HEK293 (cell line): ENCODE results near the gene SPTAN1.

Experiments used
- CTCF ChIA-PET: fragments of 350-600 bp; formaldehyde crosslinking; extraction: SDS; loops from one replicate; lab custom pipeline; 2021; ENCODE audit warnings: antibody characterized with exemption; lab: Yijun Ruan, JAX
- POLR2A ChIA-PET: fragments of 300-600 bp; formaldehyde crosslinking; extraction: SDS; loops from one replicate; lab custom pipeline; 2020; ENCODE audit warnings: antibody characterized with exemption, inconsistent platforms; lab: Yijun Ruan, JAX
- H3K27ac ChIP-seq: fragments of 200-500 bp; sonication (Bioruptor generic); 2 replicates; pipeline ENCODE4 v1.5.1; 2014; ENCODE audit warnings: low read depth, low read length, control low read depth, inconsistent platforms; ENCODE audit errors: extremely low read depth
- H3K36me3 ChIP-seq, 2 experiments: fragments of 200-500 bp in 1 of 2; sonication (Bioruptor generic) in 1 of 2; 1 replicate in 1 of 2; 2 replicates in 1 of 2; pipeline ENCODE4 v1.5.1; 2014 to 2017; ENCODE audit warnings: inconsistent platforms in 2 of 2, low read length in 2 of 2; ENCODE audit not compliant: control insufficient read depth in 2 of 2, insufficient read depth in 1 of 2
- H3K4me1 ChIP-seq: fragments of 200-500 bp; sonication (Bioruptor generic); 2 replicates; pipeline ENCODE4 v1.5.1; 2014; ENCODE audit warnings: mild to moderate bottlenecking, low read length, inconsistent platforms; ENCODE audit not compliant: control insufficient read depth, insufficient read depth
- H3K4me3 ChIP-seq: 2 replicates; pipeline ENCODE4 v1.5.1; 2011; ENCODE audit warnings: low read depth, mild to moderate bottlenecking, control low read depth, low read length, moderate library complexity
- H3K9me3 ChIP-seq: fragments of 200-500 bp; sonication (Bioruptor generic); 2 replicates; pipeline ENCODE4 v1.5.1; 2014; ENCODE audit warnings: low read depth, low read length, inconsistent platforms; ENCODE audit not compliant: control insufficient read depth, insufficient read depth
- AEBP2 ChIP-seq: fragments of 450-650 bp; formaldehyde crosslinking; IDR thresholded peaks from 2 replicates; pipeline ENCODE4 v1.5.1; 2016; ENCODE audit warnings: missing biosample characterization, missing genetic modification characterization, borderline replicate concordance
- GLI4 ChIP-seq: fragments of 450-650 bp; formaldehyde crosslinking; IDR thresholded peaks from 2 replicates; pipeline ENCODE4 v1.5.1; 2016; ENCODE audit warnings: missing biosample characterization, missing genetic modification characterization
- HOXD13 ChIP-seq: sonication (generic); formaldehyde crosslinking; IDR thresholded peaks from 2 replicates; pipeline ENCODE4 v1.8.0; 2022; ENCODE audit warnings: missing genetic modification reagents, borderline replicate concordance
- PRDM1 ChIP-seq: fragments of 450-650 bp; formaldehyde crosslinking; IDR thresholded peaks from 2 replicates; pipeline ENCODE4; 2016; ENCODE audit warnings: missing biosample characterization, missing genetic modification characterization
- REPIN1 ChIP-seq: fragments of 450-650 bp; formaldehyde crosslinking; IDR thresholded peaks from 2 replicates; pipeline ENCODE4 v1.5.1; 2017; ENCODE audit warnings: missing biosample characterization, missing genetic modification characterization, low read depth
- SP2 ChIP-seq: fragments of 450-650 bp; formaldehyde crosslinking; IDR thresholded peaks from 2 replicates; pipeline ENCODE4 v1.5.1; 2016; ENCODE audit warnings: missing biosample characterization, missing genetic modification characterization
- WT1 ChIP-seq: fragments of 450-650 bp; formaldehyde crosslinking; IDR thresholded peaks from 2 replicates; pipeline ENCODE4 v1.5.1; 2016; ENCODE audit warnings: missing biosample characterization, missing genetic modification characterization
- YY1 ChIP-seq: fragments of 450-650 bp; formaldehyde crosslinking; IDR thresholded peaks from 2 replicates; pipeline ENCODE4 v1.5.1; 2018; ENCODE audit warnings: missing biosample characterization, missing genetic modification characterization
- ZBTB17 ChIP-seq: fragments of 450-650 bp; formaldehyde crosslinking; IDR thresholded peaks from 2 replicates; pipeline ENCODE4 v1.5.1; 2016; ENCODE audit warnings: missing biosample characterization, missing genetic modification characterization
- ZNF157 ChIP-seq: fragments of 450-650 bp; formaldehyde crosslinking; IDR thresholded peaks from 2 replicates; pipeline ENCODE4 v1.5.1; 2016; ENCODE audit warnings: missing biosample characterization, missing genetic modification characterization
- ZNF214 ChIP-seq: fragments of 450-650 bp; formaldehyde crosslinking; IDR thresholded peaks from 2 replicates; pipeline ENCODE4 v1.5.1; 2017; ENCODE audit warnings: missing biosample characterization, mild to moderate bottlenecking, missing genetic modification characterization, borderline replicate concordance
- ZNF324 ChIP-seq: fragments of 450-650 bp; formaldehyde crosslinking; IDR thresholded peaks from 2 replicates; pipeline ENCODE4 v1.5.1; 2016; ENCODE audit warnings: missing biosample characterization, missing genetic modification characterization
- ZNF426 ChIP-seq: fragments of 450-650 bp; formaldehyde crosslinking; IDR thresholded peaks from 2 replicates; pipeline ENCODE4 v1.5.1; 2017; ENCODE audit warnings: missing biosample characterization, missing genetic modification characterization, mild to moderate bottlenecking, inconsistent platforms, moderate library complexity
- ZNF600 ChIP-seq: fragments of 450-650 bp; formaldehyde crosslinking; IDR thresholded peaks from 2 replicates; pipeline ENCODE4 v1.5.1; 2016; ENCODE audit warnings: missing biosample characterization, missing genetic modification characterization
- ZNF621 ChIP-seq: fragments of 450-650 bp; formaldehyde crosslinking; IDR thresholded peaks from 2 replicates; pipeline ENCODE4 v1.5.1; 2017; ENCODE audit warnings: missing biosample characterization, missing genetic modification characterization
- ZNF623 ChIP-seq: fragments of 450-650 bp; formaldehyde crosslinking; IDR thresholded peaks from 2 replicates; pipeline ENCODE4 v1.5.1; 2016; ENCODE audit warnings: missing biosample characterization, missing genetic modification characterization
- ZNF626 ChIP-seq: fragments of 450-650 bp; sonication (Bioruptor Pico); formaldehyde crosslinking; IDR thresholded peaks from 2 replicates; pipeline ENCODE4 v1.5.1; 2018; ENCODE audit warnings: missing biosample characterization, missing genetic modification characterization, inconsistent platforms
- ZNF660 ChIP-seq: fragments of 450-650 bp; IDR thresholded peaks from 2 replicates; pipeline ENCODE4 v1.5.1; 2018; ENCODE audit warnings: missing biosample characterization, mild to moderate bottlenecking, missing genetic modification characterization
- ZNF843 ChIP-seq: fragments of 450-650 bp; formaldehyde crosslinking; IDR thresholded peaks from 2 replicates; pipeline ENCODE4 v1.5.1; 2016; ENCODE audit warnings: missing biosample characterization, missing genetic modification characterization
- ZXDB ChIP-seq: fragments of 450-650 bp; formaldehyde crosslinking; IDR thresholded peaks from 2 replicates; pipeline ENCODE4 v1.5.1; 2016; ENCODE audit warnings: missing biosample characterization, missing genetic modification characterization
- TF ChIP-seq, protein P1 (sequence below): fragments of 450-650 bp; IDR thresholded peaks from 2 replicates; pipeline ENCODE4 v1.5.1; 2018; ENCODE audit warnings: missing biosample characterization, missing genetic modification characterization

Gene SPTAN1

GRCh38 chr9:128637656-128638055 is 85.3 kb downstream of the SPTAN1 start:
- ChIA-PET POLR2A (interaction anchor here (0.7 kb wide), 2 partner anchors 180 to 1238 kb away, joined by 3 to 5 read pairs; no protein-coding TSS in a partner anchor), CTCF (interaction anchor here (0.6 to 1.6 kb wide), 3 partner anchors 12 to 276 kb away, joined by 3 to 5 read pairs (median 4); no protein-coding TSS in a partner anchor)
- H3K36me3 ChIP-seq, result peaks cover 0 to 71% of the 10 kb centered on the region in 2 experiments; a peak in 2 of 3 replicates
- no peak overlapping the region for H3K4me3 ChIP-seq
- peaks cover 6% of the 10 kb centered on the region for H3K4me1 ChIP-seq
- TF ChIP-seq SP2 (tag by site-specific recombination) (no peak), ZNF843 (tag by site-specific recombination) (no peak), ZNF660 (tag by site-specific recombination) (no peak), ZNF600 (tag by site-specific recombination) (no peak), YY1 (tag by site-specific recombination) (no peak), AEBP2 (tag by site-specific recombination) (no peak), HOXD13 (no peak), ZNF157 (no peak), WT1 (tag by site-specific recombination) (no peak), ZNF621 (tag by site-specific recombination) (no peak), PRDM1 (tag by site-specific recombination) (no peak)
- TF ChIP-seq, protein P1, sequence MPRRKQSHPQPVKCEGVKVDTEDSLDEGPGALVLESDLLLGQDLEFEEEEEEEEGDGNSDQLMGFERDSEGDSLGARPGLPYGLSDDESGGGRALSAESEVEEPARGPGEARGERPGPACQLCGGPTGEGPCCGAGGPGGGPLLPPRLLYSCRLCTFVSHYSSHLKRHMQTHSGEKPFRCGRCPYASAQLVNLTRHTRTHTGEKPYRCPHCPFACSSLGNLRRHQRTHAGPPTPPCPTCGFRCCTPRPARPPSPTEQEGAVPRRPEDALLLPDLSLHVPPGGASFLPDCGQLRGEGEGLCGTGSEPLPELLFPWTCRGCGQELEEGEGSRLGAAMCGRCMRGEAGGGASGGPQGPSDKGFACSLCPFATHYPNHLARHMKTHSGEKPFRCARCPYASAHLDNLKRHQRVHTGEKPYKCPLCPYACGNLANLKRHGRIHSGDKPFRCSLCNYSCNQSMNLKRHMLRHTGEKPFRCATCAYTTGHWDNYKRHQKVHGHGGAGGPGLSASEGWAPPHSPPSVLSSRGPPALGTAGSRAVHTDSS (tag by site-specific recombination), result no peak
- H3K9me3 ChIP-seq, result no peaks in the 10 kb centered on the region
- no peak overlapping the region for H3K27ac ChIP-seq

- ChIA-PET POLR2A (interaction anchor here (0.6 to 0.7 kb wide), 3 partner anchors 10 to 431 kb away, joined by 3 to 5 read pairs (median 3); no protein-coding TSS in a partner anchor), CTCF (interaction anchor here (0.6 to 0.7 kb wide), 3 partner anchors 77 to 275 kb away, joined by 3 to 6 read pairs (median 5); no protein-coding TSS in a partner anchor)
- H3K36me3 ChIP-seq, result peaks cover 0 to 61% of the 10 kb centered on the region in 2 experiments; a peak in 2 of 3 replicates
- H3K4me3 ChIP-seq, result no peak overlapping the region
- H3K27ac ChIP-seq, result no peak overlapping the region
- peaks cover 6% of the 10 kb centered on the region for H3K4me1 ChIP-seq
- no peak for TF ChIP-seq ZNF324 (tag by site-specific recombination)
- TF ChIP-seq ZBTB17 (tag by site-specific recombination), result no peak
- no peak for TF ChIP-seq ZNF623
- TF ChIP-seq ZNF214 (tag by site-specific recombination), result no peak
- TF ChIP-seq REPIN1 (tag by site-specific recombination), result no peak
- TF ChIP-seq ZNF626 (tag by site-specific recombination), result no peak
- no peak for TF ChIP-seq GLI4 (tag by site-specific recombination)
- H3K9me3 ChIP-seq, result no peaks in the 10 kb centered on the region
These were observed 86.2 kb downstream of the SPTAN1 start for GRCh38 chr9:128638580-128638979.

DNA sequence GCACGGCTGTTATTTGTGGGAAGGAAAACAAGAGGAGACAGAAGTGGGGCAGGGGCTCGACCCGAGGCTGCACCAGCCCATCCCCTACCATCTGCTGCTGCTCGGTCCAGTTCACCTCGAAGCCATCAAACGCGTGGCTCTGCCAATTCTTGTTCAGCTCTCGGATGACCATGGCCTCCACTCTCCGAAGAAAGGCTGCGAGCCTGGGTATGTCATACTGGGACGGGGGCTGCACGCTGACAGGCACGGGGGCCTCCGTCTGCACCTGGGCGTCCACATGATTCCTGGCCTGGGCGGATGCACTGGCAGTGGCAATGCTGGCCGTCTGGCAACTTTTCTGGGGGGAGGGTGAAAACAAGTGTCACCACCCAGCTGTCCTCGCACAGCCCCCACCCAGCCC is 88.2 kb downstream of the SPTAN1 start:
- POLR2A ChIA-PET, result no interaction called here
- no peak overlapping the region for H3K4me3 ChIP-seq
- CTCF ChIA-PET, result no interaction called here
- peaks cover 5% of the 10 kb centered on the region for H3K4me1 ChIP-seq
- TF ChIP-seq ZNF426 (tag by site-specific recombination) (no peak), ZXDB (tag by site-specific recombination) (no peak), ZNF214 (tag by site-specific recombination) (no peak)
- H3K9me3 ChIP-seq, result no peaks in the 10 kb centered on the region
- H3K36me3 ChIP-seq, result peaks cover 0 to 46% of the 10 kb centered on the region in 2 experiments; a peak in 2 of 3 replicates
- no peak overlapping the region for H3K27ac ChIP-seq
